ENCODE measurements around the gene CIAO2B. TPM values are rescaled to one million over a fixed set of nuclear protein-coding genes. Genes with fewer than 3 reads are reported as not detected.

Gene CIAO2B
- total RNA-seq, 2 experiments from 2014 or later = 150 to 162 TPM

DNA sequence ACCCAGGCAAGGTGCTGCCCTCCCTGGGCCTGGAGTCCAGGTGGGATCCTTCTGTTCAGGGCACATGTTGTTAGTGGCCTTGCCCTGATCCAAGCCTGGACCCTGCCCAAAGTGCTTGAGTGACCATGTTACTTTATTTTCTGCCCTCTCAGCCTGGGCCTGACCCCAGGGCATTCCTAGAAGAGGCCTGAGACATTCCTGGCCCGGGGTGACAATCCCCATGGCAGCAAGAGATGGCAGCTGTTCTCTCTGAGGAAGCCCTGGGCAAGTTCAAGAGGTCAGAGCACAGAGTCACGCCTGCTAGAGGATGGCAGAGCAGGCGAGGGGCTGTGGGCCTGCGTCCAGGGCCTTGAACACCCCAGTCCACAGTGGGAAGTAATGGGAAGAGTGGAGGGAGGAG is 20.5 kb downstream of the CIAO2B start:
- Mint-ChIP-seq H3K27me3 (no peaks in the 10 kb centered on the region), H3K27ac (no peak overlapping the region), H3K4me1 (ENCODE audit: low read depth) (peaks cover 2% of the 10 kb centered on the region), H3K4me3 (no peak overlapping the region), H3K9me3 (no peaks in the 10 kb centered on the region), H3K36me3 (ENCODE audit: low read depth) (no peaks in the 10 kb centered on the region)
- DNase-seq = no peak
- TF ChIP-seq, protein P1, sequence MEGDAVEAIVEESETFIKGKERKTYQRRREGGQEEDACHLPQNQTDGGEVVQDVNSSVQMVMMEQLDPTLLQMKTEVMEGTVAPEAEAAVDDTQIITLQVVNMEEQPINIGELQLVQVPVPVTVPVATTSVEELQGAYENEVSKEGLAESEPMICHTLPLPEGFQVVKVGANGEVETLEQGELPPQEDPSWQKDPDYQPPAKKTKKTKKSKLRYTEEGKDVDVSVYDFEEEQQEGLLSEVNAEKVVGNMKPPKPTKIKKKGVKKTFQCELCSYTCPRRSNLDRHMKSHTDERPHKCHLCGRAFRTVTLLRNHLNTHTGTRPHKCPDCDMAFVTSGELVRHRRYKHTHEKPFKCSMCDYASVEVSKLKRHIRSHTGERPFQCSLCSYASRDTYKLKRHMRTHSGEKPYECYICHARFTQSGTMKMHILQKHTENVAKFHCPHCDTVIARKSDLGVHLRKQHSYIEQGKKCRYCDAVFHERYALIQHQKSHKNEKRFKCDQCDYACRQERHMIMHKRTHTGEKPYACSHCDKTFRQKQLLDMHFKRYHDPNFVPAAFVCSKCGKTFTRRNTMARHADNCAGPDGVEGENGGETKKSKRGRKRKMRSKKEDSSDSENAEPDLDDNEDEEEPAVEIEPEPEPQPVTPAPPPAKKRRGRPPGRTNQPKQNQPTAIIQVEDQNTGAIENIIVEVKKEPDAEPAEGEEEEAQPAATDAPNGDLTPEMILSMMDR (IDR thresholded peaks at IDR 0.05) = no peak
- POLR2A ChIA-PET = no interaction called here
- no peak for ATAC-seq
- CTCF ChIA-PET = no interaction called here
- intact Hi-C loops (cut with micrococcal nuclease) = no loop called here

DNA sequence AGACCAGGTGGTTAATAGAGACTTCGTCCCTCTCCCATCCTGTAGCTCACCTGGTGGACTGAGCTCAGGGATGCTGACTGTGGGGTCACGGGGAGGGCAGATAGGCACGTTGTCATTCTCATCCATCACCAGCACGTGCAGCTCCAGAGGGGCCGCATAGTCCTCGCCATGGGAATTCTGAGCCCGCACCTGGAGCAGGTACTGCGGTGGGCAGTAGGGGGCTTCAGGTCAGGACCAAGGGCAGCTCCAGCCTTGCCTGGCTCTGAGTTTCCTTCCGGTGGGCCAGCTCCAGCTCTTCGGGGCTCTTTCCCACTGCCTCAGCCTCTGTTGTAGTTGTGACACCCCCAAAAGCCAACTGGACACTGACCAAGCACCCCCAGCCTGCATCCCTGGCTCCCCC is 21.1 kb downstream of the CIAO2B start:
- TF ChIP-seq, protein P1 (IDR thresholded peaks at IDR 0.05) = no peak
- Mint-ChIP-seq H3K27me3 (no peaks in the 10 kb centered on the region), H3K9me3 (no peaks in the 10 kb centered on the region), H3K36me3 (ENCODE audit: low read depth) (no peaks in the 10 kb centered on the region), H3K4me3 (no peak overlapping the region), H3K27ac (no peak overlapping the region), H3K4me1 (ENCODE audit: low read depth) (peaks cover 2% of the 10 kb centered on the region)
- CTCF ChIA-PET = interaction anchor here (0.7 kb wide), 1 partner anchor 239 kb away, joined by 3 read pairs; no protein-coding TSS in a partner anchor
- intact Hi-C loops (cut with micrococcal nuclease) = no loop called here
- POLR2A ChIA-PET = interaction anchor here (1.0 kb wide), 1 partner anchor 12 kb away, joined by 3 read pairs; the partner anchor contains the start of gene RRAD
- no peak for ATAC-seq
- DNase-seq = no peak

DNA sequence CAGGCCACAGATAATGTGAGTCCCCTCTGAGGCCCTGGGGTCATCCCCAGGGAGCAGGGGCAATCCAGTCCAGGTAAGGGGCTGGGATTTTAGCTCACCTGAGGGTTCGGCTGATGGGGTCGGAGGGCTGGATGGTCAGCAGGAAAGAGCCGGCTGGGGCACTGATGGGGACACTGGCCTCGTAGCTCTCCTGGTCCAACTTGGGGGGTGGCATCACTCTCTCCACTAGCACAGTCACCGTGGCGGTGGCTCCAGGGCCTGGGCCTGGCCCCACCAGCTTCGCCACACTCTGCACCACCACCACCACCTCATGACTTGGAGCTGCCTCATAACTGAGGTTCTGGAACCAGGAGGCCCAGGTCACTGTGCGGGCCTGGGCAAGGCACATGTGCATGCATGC is 22.4 kb downstream of the CIAO2B start:
- H3K4me1 Mint-ChIP-seq (ENCODE audit: low read depth) = peaks cover 2% of the 10 kb centered on the region
- ATAC-seq (no peak), DNase-seq (no peak)
- no peak overlapping the region for H3K4me3 Mint-ChIP-seq
- POLR2A ChIA-PET = interaction anchor here (1.0 kb wide), 1 partner anchor 23 kb away, joined by 3 read pairs; the partner anchor contains the start of gene CIAO2B
- CTCF ChIA-PET = interaction anchor here (1.0 kb wide), 2 partner anchors 16 to 17 kb away, joined by 3 read pairs; no protein-coding TSS in a partner anchor
- no peak overlapping the region for H3K27ac Mint-ChIP-seq
- H3K36me3 Mint-ChIP-seq (ENCODE audit: low read depth) = no peaks in the 10 kb centered on the region
- TF ChIP-seq, protein P1 (IDR thresholded peaks at IDR 0.05) = no peak
- no peaks in the 10 kb centered on the region for H3K27me3 Mint-ChIP-seq
- intact Hi-C loops (cut with micrococcal nuclease) = no loop called here
- H3K9me3 Mint-ChIP-seq = no peaks in the 10 kb centered on the region

DNA sequence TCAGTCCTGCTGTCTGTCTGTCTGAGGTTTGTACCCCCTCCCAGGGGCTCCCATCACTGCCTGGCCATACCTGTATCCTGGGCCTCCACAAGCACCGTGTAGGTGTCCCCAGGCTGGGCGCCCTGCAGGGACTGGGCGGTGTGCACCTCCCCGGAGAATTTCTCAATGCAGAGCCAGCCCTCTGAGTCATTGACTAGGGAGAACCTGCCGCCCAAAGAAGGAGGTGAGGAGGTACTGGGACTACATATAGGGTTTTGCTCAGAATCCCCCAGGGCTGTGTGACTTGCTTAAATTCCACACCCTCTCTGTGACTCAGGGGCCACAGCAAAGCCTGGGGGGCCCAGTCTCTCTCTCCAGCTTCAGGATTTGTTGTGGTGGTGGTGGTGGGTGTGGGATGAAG is 23.1 kb downstream of the CIAO2B start:
- ChIA-PET POLR2A (interaction anchor here (1.5 kb wide), 1 partner anchor 18 kb away, joined by 3 read pairs; no protein-coding TSS in a partner anchor), CTCF (interaction anchor here (1.0 to 1.2 kb wide), 3 partner anchors 16 to 117 kb away, joined by 3 read pairs; no protein-coding TSS in a partner anchor)
- TF ChIP-seq, protein P1 (IDR thresholded peaks at IDR 0.05) = no peak
- H3K27me3 Mint-ChIP-seq = no peaks in the 10 kb centered on the region
- H3K4me1 Mint-ChIP-seq (ENCODE audit: low read depth) = peaks cover 6% of the 10 kb centered on the region
- no peak overlapping the region for H3K27ac Mint-ChIP-seq
- no peak overlapping the region for H3K4me3 Mint-ChIP-seq
- H3K36me3 Mint-ChIP-seq (ENCODE audit: low read depth) = no peaks in the 10 kb centered on the region
- H3K9me3 Mint-ChIP-seq = no peaks in the 10 kb centered on the region
- no peak for DNase-seq
- intact Hi-C loops (cut with micrococcal nuclease) = no loop called here
- peak; percentile 45 for ATAC-seq

DNA sequence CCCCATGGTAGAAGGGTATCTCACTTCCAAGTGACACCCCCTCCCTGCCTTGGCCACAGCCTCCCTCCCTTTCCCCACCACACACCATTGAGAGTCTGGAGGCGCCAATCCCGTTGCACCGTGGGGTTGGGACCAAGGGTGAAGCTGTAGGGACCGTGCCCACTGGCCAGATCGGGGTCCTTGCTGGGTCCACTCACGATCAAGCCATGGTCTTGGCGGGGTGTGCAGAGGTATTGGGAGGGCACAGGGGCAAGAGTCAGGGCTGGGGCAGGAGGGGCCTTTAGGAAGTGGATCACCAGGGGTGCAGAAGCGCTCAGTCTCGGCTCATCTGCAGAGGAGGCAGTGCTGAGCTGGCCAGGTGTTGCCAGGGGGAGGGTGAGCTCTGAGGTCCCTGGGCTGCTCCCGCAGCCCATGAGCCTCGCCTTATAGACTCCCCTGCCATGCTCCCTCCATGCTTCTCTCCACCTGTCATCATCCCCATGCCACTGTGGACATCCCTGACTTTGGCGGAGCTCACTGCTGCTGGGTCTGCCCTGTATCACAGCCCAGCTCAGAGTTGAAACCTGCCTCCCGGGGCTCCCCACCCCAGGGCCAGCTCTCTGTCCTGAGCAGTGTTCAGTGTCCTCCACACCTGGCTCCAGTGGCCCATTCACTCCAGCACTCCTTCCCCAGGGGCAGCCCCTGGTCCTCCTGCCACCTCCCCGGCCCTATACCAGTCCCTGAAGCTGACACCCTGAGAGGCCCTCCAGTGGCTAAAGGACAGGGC is 23.8 kb downstream of the CIAO2B start:
- POLR2A ChIA-PET = interaction anchor here (0.6 to 1.5 kb wide), 4 partner anchors 15 to 29 kb away, joined by 3 read pairs; no protein-coding TSS in a partner anchor
- intact Hi-C loops (cut with micrococcal nuclease) = no loop called here

More for the DNA sequence above, 23.8 kb downstream of the CIAO2B start:
- TF ChIP-seq, protein P1 (IDR thresholded peaks at IDR 0.05) = no peak
- ATAC-seq = no peak
- Mint-ChIP-seq H3K4me3 (no peak overlapping the region), H3K36me3 (ENCODE audit: low read depth) (no peaks in the 10 kb centered on the region), H3K4me1 (ENCODE audit: low read depth) (peaks cover 10% of the 10 kb centered on the region), H3K27ac (no peak overlapping the region), H3K27me3 (no peaks in the 10 kb centered on the region), H3K9me3 (no peaks in the 10 kb centered on the region)
- CTCF ChIA-PET = interaction anchor here (1.1 to 1.6 kb wide), 8 partner anchors 9 to 118 kb away, joined by 3 to 11 read pairs (median 3); partner anchors contain the start of genes CDH16 and PDP2
- no peak for DNase-seq

Data from activated CD8-positive, alpha-beta T cell treated with anti-CD3 and anti-CD28 coated beads for 36 hours (primary cell).